Hepatocyte (in vitro differentiated cells): ENCODE results near the gene MYL5. TPM values are rescaled to one million over a fixed set of nuclear protein-coding genes. Genes with fewer than 3 reads are reported as not detected.
A peak's percentile ranks its signal among the peaks of the same experiment; 100 is the strongest.

Experiments
- DNase-seq: peaks from one replicate; pipeline ENCODE4 v3.0.0-alpha.2; 2016; ENCODE audit warnings: low spot score
- H2AFZ ChIP-seq: fragments of 200-600 bp; sonication (generic); 2 replicates; pipeline ENCODE4 v1.6.0; 2016; ENCODE audit warnings: antibody characterized with exemption, mild to moderate bottlenecking
- H3K27ac ChIP-seq: fragments of 200-600 bp; sonication (generic); 2 replicates; pipeline ENCODE4 v1.5.1; 2016; ENCODE audit warnings: mild to moderate bottlenecking
- H3K27me3 ChIP-seq: fragments of 200-600 bp; sonication (generic); 2 replicates; pipeline ENCODE4 v1.6.1; 2016
- H3K36me3 ChIP-seq: fragments of 200-600 bp; sonication (generic); replicated peaks from 2 replicates; pipeline ENCODE4 v1.5.1; 2016; ENCODE audit warnings: low read depth; ENCODE audit not compliant: insufficient read depth
- H3K4me1 ChIP-seq: fragments of 200-600 bp; sonication (generic); 2 replicates; pipeline ENCODE4 v1.5.1; 2016; ENCODE audit warnings: mild to moderate bottlenecking, moderate library complexity; ENCODE audit not compliant: insufficient read depth
- H3K4me2 ChIP-seq: fragments of 200-600 bp; sonication (generic); 2 replicates; pipeline ENCODE4 v1.6.0; 2016
- H3K4me3 ChIP-seq: fragments of 200-600 bp; sonication (generic); 2 replicates; pipeline ENCODE4 v1.5.1; 2016; ENCODE audit warnings: mild to moderate bottlenecking
- H3K79me2 ChIP-seq: fragments of 200-600 bp; sonication (generic); 2 replicates; pipeline ENCODE4 v1.6.0; 2017; ENCODE audit warnings: mild to moderate bottlenecking
- H3K9me2 ChIP-seq: fragments of 200-600 bp; sonication (generic); replicated peaks from 2 replicates; pipeline ENCODE4 v1.6.0; 2017; ENCODE audit warnings: mild to moderate bottlenecking; ENCODE audit not compliant: insufficient read depth
- H3K9me3 ChIP-seq: fragments of 200-600 bp; sonication (generic); 2 replicates; pipeline ENCODE4 v1.5.1; 2016; ENCODE audit warnings: low read depth, mild to moderate bottlenecking
- H4K20me1 ChIP-seq: fragments of 200-600 bp; sonication (generic); 2 replicates; pipeline ENCODE4 v1.6.0; 2016; ENCODE audit warnings: mild to moderate bottlenecking; ENCODE audit not compliant: insufficient read depth, poor library complexity, severe bottlenecking
- EZH2 ChIP-seq: fragments of 200-600 bp; sonication (generic); IDR thresholded peaks from 2 replicates; pipeline ENCODE4 v1.6.1; 2016; ENCODE audit warnings: antibody characterized with exemption, mild to moderate bottlenecking, borderline replicate concordance
- EZH2phosphoT487 ChIP-seq: fragments of 200-600 bp; sonication (generic); IDR thresholded peaks from one replicate; pipeline ENCODE4 v1.6.1; 2018; ENCODE audit warnings: antibody characterized with exemption, mild to moderate bottlenecking, low read depth, moderate library complexity; ENCODE audit not compliant: unreplicated experiment, severe bottlenecking
- WGBS: methylation state at CpG from one replicate; pipeline ENCODE4 v1.1.6; 2016; ENCODE audit warnings: low lambda C conversion rate; ENCODE audit errors: missing lambda C conversion rate; 5-methylcytosine and 5-hydroxymethylcytosine counted together
- polyA plus RNA-seq: library from polyadenylated mRNA; unstranded; fragments of >200 nt; fragmentation: Nextera tagmentation; extraction: Ambion mirVana; gene quantifications from 2 replicates; pipeline ENCODE4 v1.2.1, GENCODE V29; 2016
- total RNA-seq: library from RNA; depleted of rRNA; stranded (reverse); fragments of >200 nt; gene quantifications from 2 replicates; pipeline ENCODE4 v1.2.3, GENCODE V29; 2014
- TF ChIP-seq, protein P1 (sequence below): fragments of 200-600 bp; sonication (generic); IDR thresholded peaks from 2 replicates; pipeline ENCODE4 v1.5.1; 2016; ENCODE audit warnings: antibody characterized with exemption, mild to moderate bottlenecking; ENCODE audit not compliant: poor library complexity

The MYL5 gene, protein sequence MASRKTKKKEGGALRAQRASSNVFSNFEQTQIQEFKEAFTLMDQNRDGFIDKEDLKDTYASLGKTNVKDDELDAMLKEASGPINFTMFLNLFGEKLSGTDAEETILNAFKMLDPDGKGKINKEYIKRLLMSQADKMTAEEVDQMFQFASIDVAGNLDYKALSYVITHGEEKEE
- total RNA-seq (8.9 and 12.6 TPM in 2 replicates), polyA plus RNA-seq (25.1 and 33.7 TPM in 2 replicates)

DNA sequence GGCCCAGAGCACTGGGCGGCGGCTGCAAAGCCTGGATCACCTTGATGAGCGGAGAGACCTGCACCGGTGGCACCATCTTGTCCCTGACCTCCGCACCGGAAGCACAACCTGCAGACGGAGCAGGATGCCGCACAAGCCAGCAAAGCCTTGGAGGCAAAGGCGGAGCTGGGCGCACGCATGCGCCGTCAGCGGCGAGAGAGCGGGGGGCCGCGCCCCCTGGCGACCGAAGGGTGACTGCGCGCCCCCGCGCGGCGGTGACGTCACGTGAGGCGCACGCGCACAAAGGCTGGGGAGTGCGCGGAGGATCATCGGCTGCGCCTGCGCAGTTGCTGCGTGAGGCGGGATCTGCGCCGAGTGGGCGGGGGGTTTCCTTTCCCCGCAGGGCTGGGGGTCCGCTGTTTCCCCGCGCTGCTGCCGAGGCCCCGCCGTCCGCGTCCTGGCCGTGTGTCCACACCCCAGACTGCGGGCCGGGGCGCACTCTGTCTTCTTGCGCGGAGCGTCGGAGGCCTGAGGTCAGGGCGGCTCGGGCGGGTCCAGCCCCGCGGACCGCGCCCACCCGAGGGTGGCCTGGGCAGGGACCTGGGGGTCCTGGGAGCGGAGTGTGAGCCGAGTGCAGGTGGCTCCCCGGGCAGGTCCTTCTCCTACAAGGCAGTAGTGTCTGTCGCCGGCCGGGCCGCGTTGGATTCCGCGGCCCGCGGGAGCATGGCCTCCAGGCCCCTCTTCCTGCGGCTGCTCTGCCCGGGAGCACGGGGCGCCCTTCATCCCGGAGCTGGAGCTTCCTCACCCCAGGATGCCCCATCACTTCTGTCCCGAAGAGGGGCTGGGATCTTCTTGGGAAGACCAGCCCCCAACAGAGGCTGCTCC lies at the start of gene MYL5, which contains the start of gene ATP5ME:
TSS of gene MYL5 (plus strand) at position 371 of the 864 bp plus-strand sequence. CDS start 3,485 bp downstream, outside the sequence.
TSS of gene ATP5ME (minus strand) at position 105 of the 864 bp plus-strand sequence. CDS start at position 76, 29 bp downstream.
- peak within 1 kb of the TSS; percentile 100 for H3K4me2 ChIP-seq
- WGBS = 2% methylated on average over 71 of the region's 84 CpGs
- H3K4me1 ChIP-seq = peaks cover 18% of the 10 kb centered on the region
- H3K27me3 ChIP-seq = no peaks in the 10 kb centered on the region
- peak within 1 kb of the TSS; percentile 80 for H2AFZ ChIP-seq
- peaks cover 25% of the 10 kb centered on the region for H3K79me2 ChIP-seq
- peak; percentile 97 for DNase-seq
- no peaks in the 10 kb centered on the region for H4K20me1 ChIP-seq
- peak within 1 kb of the TSS; percentile 86 for H3K4me3 ChIP-seq
- H3K27ac ChIP-seq = peak within 1 kb of the TSS; percentile 94
- no peaks in the 10 kb centered on the region for H3K36me3 ChIP-seq
- no peaks in the 10 kb centered on the region for H3K9me3 ChIP-seq
- no peaks in the 10 kb centered on the region for H3K9me2 ChIP-seq
- no peak for TF ChIP-seq EZH2
- TF ChIP-seq, protein P1, sequence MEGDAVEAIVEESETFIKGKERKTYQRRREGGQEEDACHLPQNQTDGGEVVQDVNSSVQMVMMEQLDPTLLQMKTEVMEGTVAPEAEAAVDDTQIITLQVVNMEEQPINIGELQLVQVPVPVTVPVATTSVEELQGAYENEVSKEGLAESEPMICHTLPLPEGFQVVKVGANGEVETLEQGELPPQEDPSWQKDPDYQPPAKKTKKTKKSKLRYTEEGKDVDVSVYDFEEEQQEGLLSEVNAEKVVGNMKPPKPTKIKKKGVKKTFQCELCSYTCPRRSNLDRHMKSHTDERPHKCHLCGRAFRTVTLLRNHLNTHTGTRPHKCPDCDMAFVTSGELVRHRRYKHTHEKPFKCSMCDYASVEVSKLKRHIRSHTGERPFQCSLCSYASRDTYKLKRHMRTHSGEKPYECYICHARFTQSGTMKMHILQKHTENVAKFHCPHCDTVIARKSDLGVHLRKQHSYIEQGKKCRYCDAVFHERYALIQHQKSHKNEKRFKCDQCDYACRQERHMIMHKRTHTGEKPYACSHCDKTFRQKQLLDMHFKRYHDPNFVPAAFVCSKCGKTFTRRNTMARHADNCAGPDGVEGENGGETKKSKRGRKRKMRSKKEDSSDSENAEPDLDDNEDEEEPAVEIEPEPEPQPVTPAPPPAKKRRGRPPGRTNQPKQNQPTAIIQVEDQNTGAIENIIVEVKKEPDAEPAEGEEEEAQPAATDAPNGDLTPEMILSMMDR = peak; percentile 99

DNA sequence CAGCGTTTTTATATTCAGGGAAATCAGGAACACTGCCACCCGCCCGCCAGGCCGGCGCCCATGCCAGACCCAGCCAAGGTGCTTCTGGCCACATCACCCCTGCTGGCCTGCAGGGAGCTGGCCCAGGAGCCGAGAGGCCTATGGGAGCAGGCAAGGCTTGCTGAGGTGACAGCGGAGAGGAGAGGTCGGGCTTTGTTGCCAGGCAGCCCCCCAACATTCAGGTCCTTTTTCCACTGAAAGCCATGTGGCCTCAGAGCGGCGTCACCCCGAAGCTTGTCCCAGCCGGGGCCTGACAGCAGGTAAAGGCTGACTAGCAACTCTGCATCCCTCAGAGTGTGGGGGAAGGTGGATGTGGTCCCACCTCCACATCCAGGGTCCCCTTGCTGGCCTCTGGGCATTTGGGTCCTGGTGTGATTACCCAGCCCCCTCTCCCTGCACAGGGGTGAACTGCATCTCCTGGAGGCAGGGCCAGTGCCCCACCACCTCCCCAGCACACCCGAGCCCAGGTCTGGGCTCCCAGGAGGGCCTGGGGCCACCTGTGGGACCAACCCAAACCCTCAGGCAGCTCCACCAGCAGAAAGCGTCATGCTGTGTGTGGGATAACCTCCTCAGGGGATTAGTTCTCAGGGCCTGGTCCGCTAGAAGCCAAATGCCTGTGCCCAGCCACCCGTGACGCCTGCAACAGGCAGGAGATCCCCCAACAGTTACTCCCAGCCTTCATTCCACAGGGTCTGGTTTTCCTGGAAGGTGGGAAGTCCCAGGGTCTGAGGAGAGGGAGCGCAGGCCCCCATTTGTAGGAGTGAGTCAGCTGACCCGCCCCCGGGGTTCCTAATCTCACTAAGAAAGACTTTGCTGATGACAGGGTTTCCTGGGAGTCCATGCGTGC lies 49.4 kb upstream of the MYL5 start, which contains the start of gene PDE6B:
TSS of gene PDE6B (plus strand) at position 869 of the 886 bp plus-strand sequence. CDS start 54 bp downstream, outside the sequence.
- DNase-seq = no peak
- no peak within 1 kb of the TSS for H3K4me3 ChIP-seq
- no peaks in the 10 kb centered on the region for H3K79me2 ChIP-seq
- WGBS = 76% methylated on average over 21 of the region's 21 CpGs
- no peaks in the 10 kb centered on the region for H3K9me2 ChIP-seq
- no peak within 1 kb of the TSS for H2AFZ ChIP-seq
- no peak within 1 kb of the TSS for H3K4me2 ChIP-seq
- H3K4me1 ChIP-seq = no peaks in the 10 kb centered on the region
- TF ChIP-seq, protein P1 = no peak
- TF ChIP-seq EZH2phosphoT487 (no peak), EZH2 (no peak)
- no peaks in the 10 kb centered on the region for H3K36me3 ChIP-seq
- H3K27me3 ChIP-seq = no peaks in the 10 kb centered on the region
- no peak within 1 kb of the TSS for H3K27ac ChIP-seq
- no peaks in the 10 kb centered on the region for H3K9me3 ChIP-seq
- H4K20me1 ChIP-seq = no peaks in the 10 kb centered on the region

DNA sequence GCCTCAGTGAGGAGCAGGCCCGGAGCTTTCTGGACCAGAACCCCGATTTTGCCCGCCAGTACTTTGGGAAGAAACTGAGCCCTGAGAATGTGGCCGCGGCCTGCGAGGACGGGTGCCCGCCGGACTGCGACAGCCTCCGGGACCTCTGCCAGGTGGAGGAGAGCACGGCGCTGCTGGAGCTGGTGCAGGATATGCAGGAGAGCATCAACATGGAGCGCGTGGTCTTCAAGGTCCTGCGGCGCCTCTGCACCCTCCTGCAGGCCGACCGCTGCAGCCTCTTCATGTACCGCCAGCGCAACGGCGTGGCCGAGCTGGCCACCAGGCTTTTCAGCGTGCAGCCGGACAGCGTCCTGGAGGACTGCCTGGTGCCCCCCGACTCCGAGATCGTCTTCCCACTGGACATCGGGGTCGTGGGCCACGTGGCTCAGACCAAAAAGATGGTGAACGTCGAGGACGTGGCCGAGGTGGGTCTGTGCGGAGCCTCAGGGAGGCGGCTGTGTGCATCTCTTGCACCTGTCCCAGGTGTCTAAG lies 48.6 kb upstream of the MYL5 start:
- Histone ChIP-seq H3K9me3 (no peaks in the 10 kb centered on the region), H3K79me2 (no peaks in the 10 kb centered on the region), H4K20me1 (no peaks in the 10 kb centered on the region), H3K4me3 (no peak overlapping the region), H3K27ac (no peak overlapping the region), H3K4me2 (no peak overlapping the region), H3K36me3 (no peaks in the 10 kb centered on the region), H3K9me2 (no peaks in the 10 kb centered on the region), H3K4me1 (no peaks in the 10 kb centered on the region), H2AFZ (no peak overlapping the region), H3K27me3 (no peaks in the 10 kb centered on the region)
- TF ChIP-seq, protein P1 = no peak
- no peak for TF ChIP-seq EZH2phosphoT487
- no peak for TF ChIP-seq EZH2
- DNase-seq = no peak
- WGBS = 94% methylated on average over 38 of the region's 39 CpGs
